SK-N-SH treated with all-trans-retinoic acid at 6 μM for 48 hours (cell line): Measurements from ENCODE around the gene PPP1R1A.

ENCODE experiments used
- ATAC-seq: fragments of 200-7000 bp; cut with Tn5 transposase; 3 replicates; pipeline ENCODE4 v1.9.1; 2020; ENCODE audit warnings: mild to moderate bottlenecking, moderate library complexity
- ARNTL ChIP-seq: fragments of 450-650 bp; formaldehyde crosslinking; IDR thresholded peaks from 2 replicates; pipeline ENCODE4 v1.5.0; 2020; ENCODE audit warnings: low read depth, mild to moderate bottlenecking, moderate library complexity, borderline replicate concordance
- CREB5 ChIP-seq: fragments of 250-450 bp; sonication (Bioruptor Pico); IDR thresholded peaks from 2 replicates; pipeline ENCODE4 v1.5.1; 2020; ENCODE audit warnings: low read depth, mild to moderate bottlenecking, moderate library complexity
- ESRRG ChIP-seq: fragments of 250-450 bp; sonication (Bioruptor Pico); IDR thresholded peaks from 2 replicates; pipeline ENCODE4 v1.6.1; 2021; ENCODE audit warnings: mild to moderate bottlenecking
- GLIS3 ChIP-seq: fragments of 250-450 bp; sonication (Bioruptor Pico); IDR thresholded peaks from 2 replicates; pipeline ENCODE4 v1.5.0; 2020; ENCODE audit warnings: mild to moderate bottlenecking, moderate library complexity
- ISL1 ChIP-seq: fragments of 250-450 bp; sonication (Bioruptor Pico); IDR thresholded peaks from 2 replicates; pipeline ENCODE4 v2.1.2; 2022; ENCODE audit warnings: mild to moderate bottlenecking, moderate library complexity
- PATZ1 ChIP-seq: fragments of 250-450 bp; sonication (Bioruptor Pico); IDR thresholded peaks from 2 replicates; pipeline ENCODE4 v1.8.0; 2020; ENCODE audit warnings: mild to moderate bottlenecking, moderate library complexity, borderline replicate concordance
- PPARA ChIP-seq: fragments of 250-450 bp; sonication (Bioruptor Pico); IDR thresholded peaks from 2 replicates; pipeline ENCODE4 v1.5.0; 2020; ENCODE audit warnings: mild to moderate bottlenecking, borderline replicate concordance
- RARB ChIP-seq: fragments of 250-450 bp; sonication (Bioruptor Pico); IDR thresholded peaks from 2 replicates; pipeline ENCODE4 v1.8.0; 2021; ENCODE audit warnings: mild to moderate bottlenecking, moderate library complexity
- SNAI2 ChIP-seq: fragments of 250-450 bp; sonication (Bioruptor Pico); IDR thresholded peaks from 2 replicates; pipeline ENCODE4 v1.5.0; 2020; ENCODE audit warnings: mild to moderate bottlenecking, moderate library complexity
- TCF4 ChIP-seq: fragments of 250-450 bp; sonication (Bioruptor Pico); IDR thresholded peaks from 2 replicates; pipeline ENCODE4 v1.8.0; 2021; ENCODE audit warnings: mild to moderate bottlenecking, moderate library complexity, borderline replicate concordance
- TOX ChIP-seq: fragments of 250-450 bp; sonication (Bioruptor Pico); IDR thresholded peaks from 2 replicates; pipeline ENCODE4 v1.8.0; 2021; ENCODE audit warnings: mild to moderate bottlenecking, moderate library complexity, borderline replicate concordance
- ZC3H10 ChIP-seq: fragments of 250-450 bp; sonication (Bioruptor Pico); IDR thresholded peaks from 2 replicates; pipeline ENCODE4 v1.5.1; 2021; ENCODE audit warnings: mild to moderate bottlenecking, moderate library complexity
- ZFP3 ChIP-seq: fragments of 250-450 bp; sonication (Bioruptor Pico); IDR thresholded peaks from 2 replicates; pipeline ENCODE4 v1.5.0; 2020; ENCODE audit warnings: mild to moderate bottlenecking, moderate library complexity
- ZFP30 ChIP-seq: fragments of 450-650 bp; formaldehyde crosslinking; IDR thresholded peaks from 2 replicates; pipeline ENCODE4 v1.5.0; 2022; ENCODE audit warnings: mild to moderate bottlenecking, moderate library complexity
- ZNF70 ChIP-seq: fragments of 450-650 bp; formaldehyde crosslinking; IDR thresholded peaks from 2 replicates; pipeline ENCODE4 v1.5.0; 2020; ENCODE audit warnings: mild to moderate bottlenecking, moderate library complexity
- ZNF8 ChIP-seq: fragments of 450-650 bp; formaldehyde crosslinking; IDR thresholded peaks from 2 replicates; pipeline ENCODE4 v1.5.0; 2020; ENCODE audit warnings: mild to moderate bottlenecking, moderate library complexity
- TF ChIP-seq, protein P1 (sequence below): fragments of 250-450 bp; sonication (Bioruptor Pico); IDR thresholded peaks from 2 replicates; pipeline ENCODE4 v1.5.0; 2020; ENCODE audit warnings: mild to moderate bottlenecking, moderate library complexity
- TF ChIP-seq, protein P2 (sequence below): fragments of 250-450 bp; sonication (Bioruptor Pico); IDR thresholded peaks from 2 replicates; pipeline ENCODE4 v1.8.0; 2021; ENCODE audit warnings: low read depth, mild to moderate bottlenecking, moderate library complexity, borderline replicate concordance
- TF ChIP-seq, protein P3 (sequence below): fragments of 250-450 bp; sonication (Bioruptor Pico); IDR thresholded peaks from 2 replicates; pipeline ENCODE4 v1.5.1; 2021; ENCODE audit warnings: mild to moderate bottlenecking, moderate library complexity

Gene PPP1R1A

GRCh38 chr12:54605138-54605970 is 16.9 kb upstream of the PPP1R1A start:
- no peak for ATAC-seq
- TF ChIP-seq ZC3H10 (CRISPR knock-in tag) (no peak), ESRRG (no peak), ARNTL (no peak), TOX (CRISPR knock-in tag) (no peak), ZNF70 (no peak), PATZ1 (CRISPR knock-in tag) (no peak), ISL1 (no peak), SNAI2 (CRISPR knock-in tag) (no peak), ZFP3 (CRISPR knock-in tag) (no peak), ZNF8 (CRISPR knock-in tag) (no peak)
- TF ChIP-seq, protein P1, sequence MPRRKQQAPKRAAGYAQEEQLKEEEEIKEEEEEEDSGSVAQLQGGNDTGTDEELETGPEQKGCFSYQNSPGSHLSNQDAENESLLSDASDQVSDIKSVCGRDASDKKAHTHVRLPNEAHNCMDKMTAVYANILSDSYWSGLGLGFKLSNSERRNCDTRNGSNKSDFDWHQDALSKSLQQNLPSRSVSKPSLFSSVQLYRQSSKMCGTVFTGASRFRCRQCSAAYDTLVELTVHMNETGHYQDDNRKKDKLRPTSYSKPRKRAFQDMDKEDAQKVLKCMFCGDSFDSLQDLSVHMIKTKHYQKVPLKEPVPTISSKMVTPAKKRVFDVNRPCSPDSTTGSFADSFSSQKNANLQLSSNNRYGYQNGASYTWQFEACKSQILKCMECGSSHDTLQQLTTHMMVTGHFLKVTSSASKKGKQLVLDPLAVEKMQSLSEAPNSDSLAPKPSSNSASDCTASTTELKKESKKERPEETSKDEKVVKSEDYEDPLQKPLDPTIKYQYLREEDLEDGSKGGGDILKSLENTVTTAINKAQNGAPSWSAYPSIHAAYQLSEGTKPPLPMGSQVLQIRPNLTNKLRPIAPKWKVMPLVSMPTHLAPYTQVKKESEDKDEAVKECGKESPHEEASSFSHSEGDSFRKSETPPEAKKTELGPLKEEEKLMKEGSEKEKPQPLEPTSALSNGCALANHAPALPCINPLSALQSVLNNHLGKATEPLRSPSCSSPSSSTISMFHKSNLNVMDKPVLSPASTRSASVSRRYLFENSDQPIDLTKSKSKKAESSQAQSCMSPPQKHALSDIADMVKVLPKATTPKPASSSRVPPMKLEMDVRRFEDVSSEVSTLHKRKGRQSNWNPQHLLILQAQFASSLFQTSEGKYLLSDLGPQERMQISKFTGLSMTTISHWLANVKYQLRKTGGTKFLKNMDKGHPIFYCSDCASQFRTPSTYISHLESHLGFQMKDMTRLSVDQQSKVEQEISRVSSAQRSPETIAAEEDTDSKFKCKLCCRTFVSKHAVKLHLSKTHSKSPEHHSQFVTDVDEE (CRISPR knock-in tag), result no peak
- TF ChIP-seq, all 23 proteins: peak for 0

DNA sequence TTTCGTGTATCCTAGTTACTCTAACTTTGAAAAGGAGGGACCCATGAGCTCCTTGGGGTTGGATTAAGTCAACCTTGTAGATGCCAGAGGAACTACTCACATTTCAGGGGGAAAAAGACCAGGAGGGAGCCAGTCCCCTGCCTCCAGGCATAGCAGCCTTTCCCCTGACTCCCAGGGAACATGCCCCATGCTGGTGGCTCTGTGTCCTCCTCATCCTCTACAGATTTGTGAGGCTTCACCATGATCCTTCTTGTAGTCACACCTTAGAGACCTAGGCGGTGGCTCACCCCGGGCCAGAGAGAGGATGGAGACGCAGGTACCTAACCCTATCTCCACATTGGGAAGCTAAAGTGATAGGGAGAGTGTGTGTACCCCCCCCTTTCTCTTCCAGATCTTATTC is 16.0 kb upstream of the PPP1R1A start:
- no peak for ATAC-seq
- TF ChIP-seq RARB (no peak), ARNTL (no peak), ZFP3 (CRISPR knock-in tag) (no peak), ZNF70 (no peak), SNAI2 (CRISPR knock-in tag) (no peak), TCF4 (CRISPR knock-in tag) (no peak), CREB5 (no peak), ZFP30 (no peak), PPARA (no peak), PATZ1 (CRISPR knock-in tag) (no peak), ZC3H10 (CRISPR knock-in tag) (no peak), TOX (CRISPR knock-in tag) (no peak), GLIS3 (CRISPR knock-in tag) (no peak), ISL1 (no peak)
- TF ChIP-seq, protein P1 (CRISPR knock-in tag), result no peak
- TF ChIP-seq, protein P2, sequence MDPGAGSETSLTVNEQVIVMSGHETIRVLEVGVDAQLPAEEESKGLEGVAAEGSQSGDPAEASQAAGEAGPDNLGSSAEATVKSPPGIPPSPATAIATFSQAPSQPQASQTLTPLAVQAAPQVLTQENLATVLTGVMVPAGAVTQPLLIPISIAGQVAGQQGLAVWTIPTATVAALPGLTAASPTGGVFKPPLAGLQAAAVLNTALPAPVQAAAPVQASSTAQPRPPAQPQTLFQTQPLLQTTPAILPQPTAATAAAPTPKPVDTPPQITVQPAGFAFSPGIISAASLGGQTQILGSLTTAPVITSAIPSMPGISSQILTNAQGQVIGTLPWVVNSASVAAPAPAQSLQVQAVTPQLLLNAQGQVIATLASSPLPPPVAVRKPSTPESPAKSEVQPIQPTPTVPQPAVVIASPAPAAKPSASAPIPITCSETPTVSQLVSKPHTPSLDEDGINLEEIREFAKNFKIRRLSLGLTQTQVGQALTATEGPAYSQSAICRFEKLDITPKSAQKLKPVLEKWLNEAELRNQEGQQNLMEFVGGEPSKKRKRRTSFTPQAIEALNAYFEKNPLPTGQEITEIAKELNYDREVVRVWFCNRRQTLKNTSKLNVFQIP (CRISPR knock-in tag), result no peak
- TF ChIP-seq, protein P3, sequence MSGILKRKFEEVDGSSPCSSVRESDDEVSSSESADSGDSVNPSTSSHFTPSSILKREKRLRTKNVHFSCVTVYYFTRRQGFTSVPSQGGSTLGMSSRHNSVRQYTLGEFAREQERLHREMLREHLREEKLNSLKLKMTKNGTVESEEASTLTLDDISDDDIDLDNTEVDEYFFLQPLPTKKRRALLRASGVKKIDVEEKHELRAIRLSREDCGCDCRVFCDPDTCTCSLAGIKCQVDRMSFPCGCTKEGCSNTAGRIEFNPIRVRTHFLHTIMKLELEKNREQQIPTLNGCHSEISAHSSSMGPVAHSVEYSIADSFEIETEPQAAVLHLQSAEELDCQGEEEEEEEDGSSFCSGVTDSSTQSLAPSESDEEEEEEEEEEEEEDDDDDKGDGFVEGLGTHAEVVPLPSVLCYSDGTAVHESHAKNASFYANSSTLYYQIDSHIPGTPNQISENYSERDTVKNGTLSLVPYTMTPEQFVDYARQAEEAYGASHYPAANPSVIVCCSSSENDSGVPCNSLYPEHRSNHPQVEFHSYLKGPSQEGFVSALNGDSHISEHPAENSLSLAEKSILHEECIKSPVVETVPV (CRISPR knock-in tag), result no peak
